ENCODE measurements around the gene NLRP6.
"Not testable (repeated sequence)": the region's sequence is repeated elsewhere in the genome, so short reads cannot be mapped to it uniquely, and the experiment has no call there.

- TF ChIP-seq CTCF (conservative IDR thresholded peaks at IDR 0.05; ENCODE audit: low read depth, low read length); BHLHE40 (IDR thresholded peaks at IDR 0.05; ENCODE audit: low read depth, low read length); POLR2A (IDR thresholded peaks at IDR 0.05; ENCODE audit: low read depth, low read length); MAZ (IDR thresholded peaks at IDR 0.05; ENCODE audit: borderline replicate concordance, low read depth, low read length); MXI1 (IDR thresholded peaks at IDR 0.05; ENCODE audit: borderline replicate concordance, low read depth, low read length); SMC3 (IDR thresholded peaks at IDR 0.05; ENCODE audit: low read depth, low read length); RFX5 (IDR thresholded peaks at IDR 0.05; ENCODE audit: low read depth, low read length); MAFK (IDR thresholded peaks at IDR 0.05; ENCODE audit: low read depth, low read length): not testable (repeated sequence)
These were observed 50.4 kb downstream of the NLRP6 start for GRCh38 chr11:328516-329100.
